GM18951 (cell line): ENCODE data around the gene BRD4.

Source experiments
- POLR2A ChIP-seq: IDR thresholded peaks from 4 replicates; pipeline ENCODE4 v1.6.1; 2011; ENCODE audit warnings: mild to moderate bottlenecking; ENCODE audit not compliant: insufficient read length, insufficient read depth; ENCODE audit errors: extremely low read depth
- in situ Hi-C: fragments of 300-500 bp; cut with MboI; formaldehyde crosslinking; loops from one replicate; pipeline ENCODE4 v1.12.0; 2022; ENCODE audit warnings: low sequenced_read_pairs, mixed read lengths, inconsistent platforms; ENCODE audit not compliant: unreplicated experiment

BRD4 gene

DNA sequence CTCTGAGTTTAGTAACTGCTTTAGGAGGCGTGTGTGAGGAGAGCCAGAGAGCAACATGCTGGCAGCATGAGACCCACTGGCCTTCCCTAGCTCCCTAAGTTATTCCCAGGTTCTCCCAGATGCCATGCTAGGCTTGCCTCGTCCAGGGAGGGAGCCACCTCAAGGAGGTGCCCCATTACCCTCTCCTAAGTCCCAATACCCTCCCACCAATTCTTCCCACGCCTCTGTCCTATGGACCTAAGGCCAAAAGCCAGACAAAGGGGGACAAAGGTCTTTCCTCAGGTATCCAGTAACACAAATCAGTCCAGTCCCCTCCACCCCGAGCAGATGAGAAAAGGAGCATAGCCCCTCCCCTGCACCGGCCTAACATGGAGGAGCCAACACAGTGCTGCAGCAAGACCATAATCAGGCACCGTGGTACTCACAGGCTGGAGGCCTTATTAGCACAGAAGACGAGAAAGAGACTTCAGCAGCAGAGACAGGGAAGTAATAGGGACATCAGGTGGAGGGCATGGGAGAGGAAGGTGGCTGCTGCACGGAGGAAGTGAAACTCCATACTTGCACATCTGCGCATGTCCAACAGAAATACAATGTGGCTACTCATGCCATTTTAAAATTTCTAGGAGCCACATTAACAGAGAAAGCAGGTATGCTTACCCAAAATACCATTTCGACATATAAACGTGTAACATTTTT lies 46.3 kb downstream of the BRD4 start:
- no peak for TF ChIP-seq POLR2A

DNA sequence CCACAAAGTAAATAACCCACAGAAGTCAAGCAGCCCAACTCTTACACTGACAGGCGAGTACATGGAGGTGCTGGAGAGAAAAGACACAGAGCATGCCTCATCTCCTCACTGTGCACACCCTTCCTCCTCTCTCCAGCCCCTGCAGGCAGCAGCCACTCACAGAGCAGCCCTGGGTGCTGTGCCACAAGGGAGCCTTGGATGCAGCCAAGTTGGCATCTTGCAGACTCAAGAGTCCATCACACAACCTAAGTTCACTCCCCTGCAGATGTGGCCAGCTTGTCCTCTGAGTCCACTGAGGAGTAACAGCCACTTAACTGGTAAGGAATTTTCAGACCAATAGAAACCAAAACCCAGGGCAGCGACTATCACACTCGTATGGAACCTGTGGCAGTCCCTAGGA lies 47.4 kb downstream of the BRD4 start:
- TF ChIP-seq POLR2A: no peak
- in situ Hi-C loops: no loop called here

More for the DNA sequence above, 46.3 kb downstream of the BRD4 start:
- in situ Hi-C loops: no loop called here

DNA sequence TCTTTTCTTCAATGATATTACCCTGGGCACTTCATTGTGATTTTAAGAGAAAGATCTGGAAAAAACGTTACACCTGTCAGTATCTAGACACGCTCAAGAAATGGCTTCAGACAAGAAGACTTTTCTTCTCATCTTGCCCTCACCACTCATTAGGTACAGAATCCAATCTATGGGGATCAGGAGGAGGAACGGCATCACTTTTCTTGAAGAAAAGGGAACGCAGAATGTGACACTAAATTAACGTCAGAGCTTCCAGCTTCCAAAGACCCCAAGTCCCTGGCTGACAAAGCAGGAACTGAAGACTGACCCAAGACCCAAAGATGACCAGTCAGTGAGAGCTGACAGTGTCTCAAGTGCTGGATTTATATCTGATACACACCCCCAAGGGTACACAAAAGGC lies 48.2 kb downstream of the BRD4 start:
- in situ Hi-C loops: no loop called here
- TF ChIP-seq POLR2A: no peak

DNA sequence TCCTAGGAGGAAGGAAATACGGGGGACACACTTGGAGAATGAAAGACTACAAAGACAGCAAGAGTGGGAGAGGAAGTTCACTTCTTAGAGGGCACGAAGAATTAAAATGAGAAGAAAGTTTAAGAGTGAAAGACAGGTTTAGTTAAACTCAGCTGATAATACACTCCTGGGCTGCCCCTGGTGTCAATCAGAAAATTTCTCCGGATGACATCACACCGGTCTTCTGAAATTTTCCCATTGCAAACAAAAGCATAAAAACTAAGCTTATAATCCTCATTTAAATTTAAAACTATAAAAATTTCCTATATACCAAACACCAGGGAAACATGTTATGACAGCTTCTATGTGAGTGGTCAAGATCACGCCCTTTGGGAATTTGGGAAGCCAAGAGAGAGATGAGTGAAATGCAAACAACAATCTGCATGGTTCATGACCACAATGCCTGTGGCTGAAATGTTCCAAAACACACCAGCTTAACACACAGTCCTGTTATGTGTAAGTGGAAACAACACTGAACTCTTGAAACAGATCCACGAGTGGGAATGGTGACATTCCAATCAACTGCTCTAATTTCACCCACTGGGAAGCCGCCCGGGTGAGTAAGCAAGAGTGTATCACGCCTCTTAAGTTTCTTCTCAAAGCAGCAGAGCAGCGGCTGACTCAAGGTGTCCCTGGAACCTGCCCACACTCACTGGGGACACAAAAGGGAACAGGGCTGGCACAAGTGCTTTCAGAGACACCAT lies 49.0 kb downstream of the BRD4 start:
- in situ Hi-C loops: no loop called here
- no peak for TF ChIP-seq POLR2A

GRCh38 chr19:15282311-15282705 lies 50.0 kb downstream of the BRD4 start:
- no peak for TF ChIP-seq POLR2A

DNA sequence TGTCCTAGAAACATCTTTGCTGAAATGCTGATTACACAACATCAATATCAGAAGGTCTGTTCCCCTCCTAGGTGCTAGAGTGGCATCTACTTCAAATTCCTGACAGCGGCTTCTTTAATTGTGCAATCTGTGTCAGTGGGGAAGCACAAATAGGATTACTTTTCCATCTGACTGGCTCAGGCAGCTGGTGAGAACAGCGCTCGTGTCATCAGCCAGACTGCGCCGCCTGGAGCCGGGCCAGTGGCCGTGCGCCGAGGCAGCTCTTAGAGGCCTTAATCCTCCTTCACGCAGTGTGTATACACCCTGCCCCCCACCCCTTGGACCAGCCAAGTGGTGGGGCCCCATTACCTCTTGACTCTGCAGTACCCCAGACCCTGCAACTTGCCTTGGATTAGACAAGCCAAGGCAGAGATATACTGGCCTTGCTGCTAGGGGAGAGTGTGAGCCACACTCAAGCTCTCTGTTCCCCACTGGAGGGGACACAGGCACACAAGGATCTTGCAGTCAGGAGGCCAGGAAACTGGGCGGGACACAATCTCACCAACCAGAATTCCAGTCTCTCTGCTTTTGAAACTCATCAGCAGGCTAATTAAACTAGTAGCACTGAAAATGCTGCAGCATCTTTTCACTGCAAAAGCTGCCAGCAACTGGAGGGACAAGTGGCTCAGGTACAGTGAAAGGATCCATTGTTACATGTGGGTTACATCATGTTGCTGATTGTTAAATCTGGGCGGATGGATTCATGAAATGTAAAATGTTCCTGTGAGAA lies 51.2 kb downstream of the BRD4 start:
- in situ Hi-C loops: no loop called here
- no peak for TF ChIP-seq POLR2A

More at GRCh38 chr19:15282311-15282705, 50.0 kb downstream of the BRD4 start:
- in situ Hi-C loops: no loop called here

DNA sequence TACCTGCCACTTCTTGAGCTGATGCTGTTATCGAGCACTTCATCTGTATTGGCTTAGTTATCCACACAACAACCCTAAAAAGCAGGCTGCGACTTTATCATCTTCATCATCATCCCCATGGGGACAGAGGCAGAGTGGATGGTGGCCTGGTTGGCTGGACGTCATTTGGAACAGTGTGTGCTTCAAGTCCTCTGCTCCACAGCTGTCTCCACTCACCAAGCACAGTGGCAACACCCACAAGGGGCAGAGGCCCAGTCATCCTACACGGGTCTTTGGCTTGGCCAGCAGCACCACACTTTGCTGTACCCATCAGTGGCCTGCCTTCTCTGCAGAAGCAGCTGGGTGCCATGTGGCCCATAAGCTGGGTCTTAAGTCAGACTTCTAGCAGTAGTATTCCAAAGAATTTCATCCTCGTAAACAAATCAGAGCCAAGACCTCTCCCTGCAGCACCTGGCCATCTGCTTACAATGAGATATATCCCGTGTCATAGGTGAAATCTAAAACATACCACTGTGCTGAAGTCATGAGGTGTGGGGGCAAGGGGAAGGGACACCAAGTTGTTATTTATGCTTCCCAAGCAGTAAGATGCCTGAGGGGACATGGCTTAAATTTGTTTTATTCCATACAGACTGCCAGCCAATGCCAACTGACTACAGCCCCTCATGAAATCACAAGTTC lies 52.2 kb downstream of the BRD4 start:
- no peak for TF ChIP-seq POLR2A
- in situ Hi-C loops: no loop called here

- TF ChIP-seq POLR2A: no peak
- in situ Hi-C loops: no loop called here
These were observed 52.9 kb downstream of the BRD4 start for GRCh38 chr19:15279326-15279904.

DNA sequence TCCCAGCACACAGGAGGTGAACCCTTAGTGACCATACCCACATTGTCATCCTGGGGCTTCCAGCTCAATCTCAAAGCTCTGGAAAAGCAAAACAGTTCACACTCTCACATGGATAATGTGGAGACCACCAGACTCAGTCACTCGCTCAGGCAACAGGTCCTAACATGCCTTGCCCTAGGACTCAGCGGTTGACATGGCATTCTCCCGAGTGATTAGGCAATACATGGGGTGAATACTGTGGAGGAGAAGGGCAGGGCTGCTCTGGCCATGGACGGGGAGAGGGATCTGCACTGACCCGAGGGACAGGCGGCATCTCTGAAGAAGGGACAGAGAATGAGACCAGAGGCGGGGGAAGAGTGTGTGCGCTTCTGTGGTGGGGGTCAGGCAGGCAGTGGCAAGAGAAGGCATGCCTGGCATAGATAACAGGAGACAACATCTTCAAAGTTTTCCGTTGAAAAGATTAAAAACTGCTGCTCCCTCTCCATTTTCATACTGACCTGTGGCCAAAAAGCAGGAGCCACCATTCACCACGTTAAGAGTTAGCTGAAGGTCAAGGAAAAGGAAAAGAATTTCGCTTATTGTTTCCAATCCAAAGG lies 55.6 kb downstream of the BRD4 start:
- in situ Hi-C loops: no loop called here

GRCh38 chr19:15274477-15274876 lies 57.9 kb downstream of the BRD4 start:
- in situ Hi-C loops: no loop called here
- TF ChIP-seq POLR2A: no peak

More for the DNA sequence above, 55.6 kb downstream of the BRD4 start:
- no peak for TF ChIP-seq POLR2A

DNA sequence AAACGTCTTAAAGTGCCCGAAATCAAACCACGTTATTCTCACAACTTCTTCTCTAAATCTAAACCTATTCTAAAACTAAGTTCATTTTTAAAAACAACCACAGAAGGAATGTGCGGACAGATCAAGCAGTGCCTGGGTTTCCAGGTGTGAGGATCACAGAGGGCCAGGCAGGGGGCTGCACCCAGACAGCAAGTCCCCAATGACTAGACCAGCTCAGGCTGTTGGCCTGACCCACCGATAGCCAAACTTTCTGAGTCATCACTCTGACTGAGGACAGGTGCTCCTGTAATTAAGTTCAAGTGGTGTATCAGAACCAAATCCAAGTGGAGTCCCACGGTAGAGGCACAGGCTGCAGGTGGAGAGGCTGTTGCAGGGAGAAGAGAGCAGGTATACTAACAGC lies 62.5 kb downstream of the BRD4 start:
- TF ChIP-seq POLR2A: no peak
- in situ Hi-C loops: no loop called here

- no peak for TF ChIP-seq POLR2A
- in situ Hi-C loops: no loop called here
These were observed 63.4 kb downstream of the BRD4 start for GRCh38 chr19:15268928-15269253.

DNA sequence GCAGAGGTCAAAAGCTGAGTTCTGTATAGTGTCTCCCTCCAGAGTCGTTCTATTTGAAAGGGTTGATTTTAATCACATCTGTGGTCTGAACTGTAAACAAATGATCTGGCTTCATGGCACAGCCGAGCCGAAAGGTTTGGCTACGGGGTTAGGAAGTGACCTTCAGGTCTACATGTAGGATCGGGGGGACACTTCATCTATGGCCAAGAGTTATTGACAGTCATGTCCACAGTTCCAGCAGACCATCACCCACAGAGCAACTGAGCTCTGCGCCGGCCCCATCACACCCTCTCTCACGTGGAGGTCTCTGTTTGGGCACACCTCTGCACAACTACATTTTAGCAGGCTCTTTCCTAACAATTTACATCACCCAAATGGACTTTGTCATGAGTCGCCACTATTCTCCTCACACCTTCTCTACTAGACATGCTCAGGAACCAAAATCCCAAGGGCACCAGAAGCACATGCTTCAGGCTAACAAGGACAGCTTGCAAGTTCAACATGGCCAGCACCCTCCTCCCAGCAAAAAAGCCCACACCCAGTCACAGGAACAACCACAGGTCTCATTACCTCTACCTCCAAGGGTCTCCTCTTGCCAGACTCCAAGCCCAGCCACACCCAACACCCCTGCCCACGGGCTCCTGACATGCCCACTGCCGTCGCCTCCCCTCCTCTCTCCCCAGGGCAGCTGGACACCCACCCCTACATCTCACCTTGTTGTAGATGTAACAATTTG lies 64.0 kb downstream of the BRD4 start:
- in situ Hi-C loops: no loop called here

More for the DNA sequence above, 64.0 kb downstream of the BRD4 start:
- no peak for TF ChIP-seq POLR2A
